Amygdala (tissue), 56 donors: ENCODE data around the gene SPTSSA.
"Not testable (repeated sequence)": the region's sequence is repeated elsewhere in the genome, so short reads cannot be mapped to it uniquely, and the experiment has no call there.

Experiments used
- DNase-seq, 56 donors: peaks; one replicate each; lab custom pipeline; 2025; lab: John Stamatoyannopoulos, UW

Gene SPTSSA

DNA sequence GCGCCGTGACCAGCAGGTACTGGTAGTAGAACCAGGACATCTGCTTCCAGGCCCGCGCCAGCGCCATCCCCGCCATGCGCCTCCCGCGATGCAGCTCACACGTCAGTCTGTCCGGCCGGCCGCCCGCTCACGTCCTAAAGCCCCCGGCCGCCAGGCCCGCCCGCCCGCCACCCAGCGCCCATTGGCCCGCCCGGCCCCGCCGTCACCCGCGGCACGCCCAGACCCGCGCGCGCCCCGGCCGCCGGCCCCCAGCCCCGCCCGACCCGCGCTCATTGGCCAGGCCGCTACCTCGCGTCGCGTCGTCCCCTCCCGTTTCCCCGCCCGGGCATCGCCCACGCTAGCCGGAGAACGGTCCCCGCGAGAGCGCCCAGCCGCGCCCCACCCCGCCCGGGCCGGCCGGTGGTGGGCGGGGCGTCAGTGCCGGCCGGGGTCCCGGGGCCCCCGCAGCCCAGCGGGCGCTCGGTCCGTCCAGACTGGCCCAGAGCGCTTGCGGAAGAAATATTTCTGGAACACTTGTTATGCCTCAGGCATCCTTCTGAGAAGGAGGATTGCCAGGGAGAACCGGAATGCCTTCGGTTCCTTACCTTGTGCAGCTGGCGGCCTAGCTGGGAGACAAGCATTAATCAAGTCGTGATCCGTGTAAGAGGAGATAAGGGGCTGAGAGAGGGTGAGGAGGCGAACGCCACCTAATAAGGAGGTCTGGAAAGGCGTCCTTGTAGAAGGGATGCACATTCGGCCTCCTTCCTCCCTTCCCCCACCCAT, at the start of gene SPTSSA:
Gene SPTSSA (minus strand): TSS at position 109 of the 762 bp plus-strand sequence. CDS start 33 bp downstream, at position 76.
- peak; percentile 25 to 98 (median 89) for DNase-seq

DNA sequence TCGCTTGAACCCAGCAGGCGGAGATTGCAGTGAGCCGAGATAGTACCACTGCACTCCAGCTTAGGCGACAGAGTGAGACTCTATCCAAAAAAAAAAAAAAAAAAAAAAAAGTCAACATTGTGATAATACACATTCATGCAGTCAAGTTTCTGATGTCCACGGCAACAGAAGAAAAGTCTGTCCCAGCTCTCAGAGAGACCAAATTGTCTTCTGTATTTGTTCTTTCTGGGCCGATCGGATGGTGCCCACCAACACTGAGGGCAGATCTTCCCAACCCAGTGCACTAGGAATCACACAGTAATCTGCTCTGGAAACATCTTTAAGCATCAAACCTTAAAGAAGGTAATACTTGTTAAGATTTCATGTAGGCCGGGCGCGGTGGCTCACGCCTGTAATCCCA, 45.8 kb upstream of the SPTSSA start:
- no peak for DNase-seq

GRCh38 chr14:34507459-34507858, 45.4 kb upstream of the SPTSSA start:
- DNase-seq, result no peak

- not testable (repeated sequence) for DNase-seq
These were observed 43.1 kb upstream of the SPTSSA start for GRCh38 chr14:34505124-34505491.

GRCh38 chr14:34504027-34504426, 42.0 kb upstream of the SPTSSA start:
- not testable (repeated sequence) for DNase-seq

DNA sequence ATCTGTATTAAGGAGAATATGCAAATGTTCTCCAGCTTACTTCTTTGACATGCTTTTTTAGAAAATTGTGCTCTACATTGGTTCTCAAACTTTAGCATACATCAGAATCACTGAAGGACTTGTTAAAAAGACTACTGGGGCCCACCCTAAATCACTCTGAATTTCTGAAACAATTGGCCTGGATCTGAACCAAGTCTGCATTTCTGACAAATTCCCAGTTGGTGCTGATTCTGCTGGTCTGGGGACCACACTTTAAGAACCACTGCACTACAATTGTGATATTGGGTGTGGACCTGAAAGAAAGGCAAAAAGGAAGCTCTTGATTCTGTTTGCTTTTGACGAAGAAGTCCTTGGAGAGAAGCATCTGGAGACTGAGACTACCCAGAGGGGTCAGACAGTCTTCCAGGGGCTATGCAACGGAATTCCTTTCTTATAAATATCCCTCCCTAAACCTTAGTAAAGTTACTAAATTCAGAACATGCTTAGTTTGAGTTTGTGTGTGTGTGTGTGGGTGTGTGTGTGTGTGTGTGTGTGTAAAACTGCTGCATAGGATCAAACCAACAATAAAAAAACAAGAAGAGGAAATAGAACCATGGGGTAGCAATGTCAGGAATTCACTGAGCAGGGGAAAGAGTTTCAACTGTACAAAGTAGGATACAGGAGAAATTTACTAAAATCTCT, 40.6 kb upstream of the SPTSSA start:
- DNase-seq, result no peak

DNA sequence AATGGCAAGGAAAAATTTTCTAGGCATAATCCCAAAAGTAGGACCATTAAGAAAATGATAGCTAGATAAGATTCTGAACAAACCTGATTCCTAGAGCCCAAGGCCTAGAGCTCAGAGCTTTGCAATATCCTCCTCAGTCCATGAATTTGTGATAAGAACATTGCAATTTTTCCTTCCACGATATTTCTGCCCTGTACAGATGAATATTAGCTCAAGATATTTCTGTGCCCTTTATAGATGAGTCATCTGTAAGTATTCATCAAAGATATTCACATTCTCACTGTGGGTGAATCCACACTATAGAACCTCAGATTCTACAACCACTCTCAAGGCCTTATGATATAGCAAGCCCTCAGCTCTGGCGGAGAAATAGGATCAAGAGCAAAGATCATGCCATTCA, 40.0 kb upstream of the SPTSSA start:
- no peak for DNase-seq

GRCh38 chr14:34501004-34501580, 39.1 kb upstream of the SPTSSA start:
- DNase-seq, result no peak

DNA sequence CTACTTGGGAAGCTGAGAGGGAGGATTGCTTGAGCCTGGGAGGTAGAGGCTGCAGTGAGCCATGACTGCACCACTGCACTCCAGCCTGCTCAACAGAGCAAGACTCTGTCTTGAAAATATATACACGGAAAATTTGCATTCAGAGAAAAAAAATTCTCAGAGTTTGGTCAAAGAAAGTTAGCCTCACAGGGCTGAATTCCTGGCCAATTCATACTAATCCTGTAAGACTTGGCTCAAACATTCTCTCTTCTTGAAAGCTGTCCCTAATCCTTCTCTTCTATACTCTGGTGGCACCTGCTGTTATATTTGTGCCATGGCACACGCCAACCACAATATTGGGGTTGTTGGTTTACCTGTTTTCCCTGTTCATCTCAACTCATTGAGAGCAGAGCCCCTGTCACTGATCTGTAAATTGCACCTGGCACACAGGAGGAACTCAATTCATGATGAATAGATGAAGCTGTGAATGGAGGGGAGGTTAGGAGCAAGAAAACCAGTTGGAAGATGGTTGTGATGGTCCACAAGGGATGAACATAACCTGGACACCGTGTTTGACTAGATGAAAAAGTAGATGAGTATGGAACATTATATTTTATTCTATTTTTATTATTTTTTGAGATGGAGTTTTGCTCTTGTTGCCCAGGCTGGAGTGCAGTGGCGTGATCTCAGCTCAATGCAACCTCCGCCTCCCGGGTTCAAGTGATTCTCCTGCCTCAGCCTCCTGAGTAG, 36.8 kb upstream of the SPTSSA start:
- peak in 1 of 56 donors; percentile 0 for DNase-seq

DNA sequence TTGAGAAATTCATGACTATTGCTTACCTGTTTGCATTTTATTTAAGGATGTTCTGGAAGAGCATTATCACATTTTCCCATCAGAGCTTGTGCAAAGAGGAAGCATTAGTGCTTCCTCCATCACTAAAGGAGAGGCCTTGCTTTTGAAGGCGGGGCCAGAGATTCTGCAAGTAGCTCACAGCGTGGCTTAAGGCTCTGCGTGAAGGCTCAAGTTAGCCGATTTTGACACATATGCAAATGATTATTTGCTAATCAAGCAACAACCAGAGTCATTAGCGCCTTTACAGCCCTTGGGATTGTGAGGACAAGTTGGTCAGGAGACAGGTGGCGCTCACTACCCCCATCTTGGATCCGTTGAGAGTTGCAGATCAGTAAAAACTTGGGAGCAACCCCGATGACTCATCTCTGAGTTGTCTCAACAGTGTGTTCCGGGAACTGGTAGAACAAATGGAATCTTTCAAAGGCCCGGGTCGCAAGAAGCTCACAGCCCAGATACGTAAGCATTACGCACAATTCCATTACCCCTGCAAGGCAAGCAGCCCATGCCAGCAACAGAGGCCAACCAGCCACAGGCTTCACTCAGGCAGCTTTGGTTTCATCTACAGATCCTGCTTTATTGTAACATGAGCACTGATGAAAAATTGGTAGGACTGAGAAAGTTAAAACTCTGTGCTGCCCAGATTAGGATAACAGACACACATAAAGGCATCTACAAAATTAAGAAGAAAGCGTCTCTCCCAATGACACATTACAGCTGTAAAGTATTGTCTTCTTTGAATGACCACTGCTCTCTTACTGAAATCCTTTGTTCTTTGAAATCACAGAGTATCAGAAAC, 34.9 kb upstream of the SPTSSA start:
- peak in 48 of 56 donors; percentile 2 to 86 (median 38) for DNase-seq

DNA sequence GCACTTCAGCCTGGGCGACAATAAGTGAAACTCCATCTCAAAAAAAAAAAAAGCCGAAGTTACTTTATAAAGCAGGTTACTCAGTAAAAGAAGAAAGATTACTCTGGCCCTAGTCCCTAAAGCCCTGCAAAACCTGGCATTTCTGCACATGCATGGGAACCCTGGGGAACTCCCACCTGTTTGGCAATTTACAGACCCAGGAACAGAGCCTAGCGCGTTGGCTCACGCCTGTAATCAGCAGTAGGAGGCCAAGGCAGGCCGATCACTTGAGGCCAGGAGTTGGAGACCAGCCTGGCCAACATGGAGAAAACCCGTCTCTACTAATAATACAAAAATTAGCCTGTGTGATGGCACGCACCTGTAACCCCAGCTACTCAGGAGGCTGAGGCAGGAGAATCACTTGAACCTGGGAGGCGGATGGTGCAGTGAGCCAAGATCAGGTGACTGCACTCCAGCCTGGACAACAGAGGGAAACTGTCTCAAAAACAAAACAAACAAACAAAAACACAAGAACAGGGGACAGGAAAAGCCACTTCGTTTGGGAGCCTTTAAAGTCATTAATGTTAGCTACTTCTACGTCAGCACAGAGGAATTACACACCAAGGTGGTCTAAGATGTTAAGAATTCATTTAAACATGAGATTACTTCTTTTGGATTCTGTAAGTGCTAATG, 34.1 kb upstream of the SPTSSA start:
- DNase-seq, result no peak

DNA sequence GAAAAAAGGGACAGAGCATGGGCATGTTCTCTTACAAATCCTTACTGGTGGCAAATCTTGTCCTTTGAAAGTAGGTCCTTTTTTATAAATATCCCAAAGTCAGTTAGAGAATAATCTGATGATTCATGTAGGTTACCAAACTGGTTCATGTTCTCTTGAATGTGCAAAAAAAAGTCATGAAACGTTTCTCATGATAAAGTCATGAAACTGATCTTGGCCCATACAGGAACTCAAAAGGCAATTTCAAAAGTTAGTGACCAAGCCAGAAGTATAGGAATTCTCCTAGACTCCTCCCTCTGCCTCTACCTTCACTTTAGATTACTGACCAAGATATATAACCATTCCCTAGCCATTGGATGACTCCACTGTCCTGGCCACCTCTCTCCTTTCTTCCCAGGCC, 27.3 kb upstream of the SPTSSA start:
- no peak for DNase-seq

GRCh38 chr14:34488528-34488927, 26.5 kb upstream of the SPTSSA start:
- no peak for DNase-seq

DNA sequence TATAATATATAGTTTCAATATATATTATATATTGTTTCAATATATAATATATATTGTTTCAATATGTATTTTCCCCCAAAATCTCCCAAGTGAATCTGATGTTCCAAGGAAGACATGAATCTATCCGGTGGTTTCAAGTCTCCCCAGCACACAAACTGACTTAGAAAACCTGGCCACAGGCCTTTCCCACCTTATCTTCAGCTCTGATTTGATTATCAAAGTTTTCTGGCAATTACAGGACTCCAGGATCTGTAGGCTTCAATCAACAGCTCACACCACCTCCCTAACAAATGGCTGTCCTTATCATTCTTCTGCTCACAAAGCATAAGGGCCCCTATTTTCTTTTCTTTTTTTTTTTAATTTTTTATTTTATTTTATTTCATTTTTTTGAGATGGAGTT, 22.7 kb upstream of the SPTSSA start:
- DNase-seq, result no peak

- DNase-seq, result no peak
These were observed 20.4 kb upstream of the SPTSSA start for GRCh38 chr14:34482463-34482862.

DNA sequence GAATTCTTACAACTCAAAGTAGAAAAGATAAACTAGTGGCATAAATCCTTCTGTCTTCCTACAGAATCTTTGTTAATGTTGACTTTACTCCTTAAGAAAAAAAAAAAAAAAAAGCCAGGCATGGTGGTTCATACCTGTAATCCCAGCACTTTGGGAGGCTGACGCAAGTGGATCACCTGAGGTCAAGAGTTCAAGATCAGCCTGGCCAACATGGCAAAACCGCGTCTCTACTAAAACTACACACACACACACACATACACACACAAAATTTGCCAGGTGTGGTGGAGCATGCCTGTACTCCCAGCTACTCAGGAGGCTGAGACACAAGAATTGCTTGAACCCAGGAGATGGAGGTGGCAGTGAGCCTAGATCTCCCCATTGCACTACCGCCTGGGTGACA, 17.7 kb upstream of the SPTSSA start:
- no peak for DNase-seq

GRCh38 chr14:34478261-34478660, 16.2 kb upstream of the SPTSSA start:
- DNase-seq, result no peak

- not testable (repeated sequence) for DNase-seq
These were observed 14.0 kb upstream of the SPTSSA start for GRCh38 chr14:34476036-34476435.

- no peak for DNase-seq
These were observed 13.1 kb upstream of the SPTSSA start for GRCh38 chr14:34475163-34475562.
